ENCODE results near the gene ZNF518A. TPM values are rescaled to one million over a fixed set of nuclear protein-coding genes. Genes with fewer than 3 reads are reported as not detected.
"Not testable (repeated sequence)": the region's sequence is repeated elsewhere in the genome, so short reads cannot be mapped to it uniquely, and the experiment has no call there.

The ZNF518A gene
- polyA plus RNA-seq, 3 donors, result 34.3 to 51.3 (median 48.0) TPM

GRCh38 chr10:96124230-96125141, 5.6 kb upstream of the ZNF518A start:
- DNase-seq (ENCODE audit: extremely low read depth in 1 of 11, low read depth in 9 of 11, low spot score in 4 of 11), result peak in 6 of 11 donors; percentile 7 to 29 (median 24)

- DNase-seq (ENCODE audit: extremely low read depth in 1 of 11, low read depth in 9 of 11, low spot score in 4 of 11), result no peak
Measured at GRCh38 chr10:96125142-96125515, 5.0 kb upstream of the ZNF518A start.

GRCh38 chr10:96130326-96130995, 364 bp downstream of the ZNF518A start:
- peak in 2 of 11 donors; percentile 65 to 97 for DNase-seq (ENCODE audit: extremely low read depth in 1 of 11, low read depth in 9 of 11, low spot score in 4 of 11)

GRCh38 chr10:96131621-96132020, 1.5 kb downstream of the ZNF518A start:
- DNase-seq (ENCODE audit: extremely low read depth in 1 of 11, low read depth in 9 of 11, low spot score in 4 of 11), result no peak

- no peak for DNase-seq (ENCODE audit: extremely low read depth in 1 of 11, low read depth in 9 of 11, low spot score in 4 of 11)
Measured at GRCh38 chr10:96133135-96133534, 3.0 kb downstream of the ZNF518A start.

- DNase-seq (ENCODE audit: extremely low read depth in 1 of 11, low read depth in 9 of 11, low spot score in 4 of 11), result no peak
Measured at GRCh38 chr10:96136810-96137209, 6.7 kb downstream of the ZNF518A start.

- no peak for DNase-seq (ENCODE audit: extremely low read depth in 1 of 11, low read depth in 9 of 11, low spot score in 4 of 11)
Measured at GRCh38 chr10:96137567-96137966, 7.5 kb downstream of the ZNF518A start.

GRCh38 chr10:96138102-96138501, 8.0 kb downstream of the ZNF518A start:
- no peak for DNase-seq (ENCODE audit: extremely low read depth in 1 of 11, low read depth in 9 of 11, low spot score in 4 of 11)

- DNase-seq (ENCODE audit: extremely low read depth in 1 of 11, low read depth in 9 of 11, low spot score in 4 of 11), result no peak
Measured at GRCh38 chr10:96152437-96152836, 22.3 kb downstream of the ZNF518A start.

- no peak for DNase-seq (ENCODE audit: extremely low read depth in 1 of 11, low read depth in 9 of 11, low spot score in 4 of 11)
Measured at GRCh38 chr10:96153070-96153469, 23.0 kb downstream of the ZNF518A start.

- no peak for DNase-seq (ENCODE audit: extremely low read depth in 1 of 11, low read depth in 9 of 11, low spot score in 4 of 11)
Measured at GRCh38 chr10:96165726-96166125, 35.6 kb downstream of the ZNF518A start.

GRCh38 chr10:96168546-96168945, 38.4 kb downstream of the ZNF518A start:
- DNase-seq (ENCODE audit: extremely low read depth in 1 of 11, low read depth in 9 of 11, low spot score in 4 of 11), result no peak

GRCh38 chr10:96170230-96170629, 40.1 kb downstream of the ZNF518A start:
- DNase-seq (ENCODE audit: extremely low read depth in 1 of 11, low read depth in 9 of 11, low spot score in 4 of 11), result no peak

GRCh38 chr10:96172666-96173065, 42.6 kb downstream of the ZNF518A start:
- DNase-seq (ENCODE audit: extremely low read depth in 1 of 11, low read depth in 9 of 11, low spot score in 4 of 11), result no peak

GRCh38 chr10:96176985-96177384, 46.9 kb downstream of the ZNF518A start:
- no peak for DNase-seq (ENCODE audit: extremely low read depth in 1 of 11, low read depth in 9 of 11, low spot score in 4 of 11)

GRCh38 chr10:96188421-96188820, 58.3 kb downstream of the ZNF518A start:
- no peak for DNase-seq (ENCODE audit: extremely low read depth in 1 of 11, low read depth in 9 of 11, low spot score in 4 of 11)

GRCh38 chr10:96188916-96189315, 58.8 kb downstream of the ZNF518A start:
- no peak for DNase-seq (ENCODE audit: extremely low read depth in 1 of 11, low read depth in 9 of 11, low spot score in 4 of 11)

GRCh38 chr10:96189505-96189904, 59.4 kb downstream of the ZNF518A start:
- DNase-seq (ENCODE audit: extremely low read depth in 1 of 11, low read depth in 9 of 11, low spot score in 4 of 11), result not testable (repeated sequence)

- no peak for DNase-seq (ENCODE audit: extremely low read depth in 1 of 11, low read depth in 9 of 11, low spot score in 4 of 11)
Measured at GRCh38 chr10:96201525-96201924, 71.4 kb downstream of the ZNF518A start.

- DNase-seq (ENCODE audit: extremely low read depth in 1 of 11, low read depth in 9 of 11, low spot score in 4 of 11), result no peak
Measured at GRCh38 chr10:96205580-96205979, 75.5 kb downstream of the ZNF518A start.
